ENCODE measurements around the gene ARL5C. TPM values are rescaled to one million over a fixed set of nuclear protein-coding genes. Genes with fewer than 3 reads are reported as not detected.
A peak's percentile ranks its signal among the peaks of the same experiment; 100 is the strongest.

Gene ARL5C
- total RNA-seq, 1 donor from 2014 or later, result not detected

DNA sequence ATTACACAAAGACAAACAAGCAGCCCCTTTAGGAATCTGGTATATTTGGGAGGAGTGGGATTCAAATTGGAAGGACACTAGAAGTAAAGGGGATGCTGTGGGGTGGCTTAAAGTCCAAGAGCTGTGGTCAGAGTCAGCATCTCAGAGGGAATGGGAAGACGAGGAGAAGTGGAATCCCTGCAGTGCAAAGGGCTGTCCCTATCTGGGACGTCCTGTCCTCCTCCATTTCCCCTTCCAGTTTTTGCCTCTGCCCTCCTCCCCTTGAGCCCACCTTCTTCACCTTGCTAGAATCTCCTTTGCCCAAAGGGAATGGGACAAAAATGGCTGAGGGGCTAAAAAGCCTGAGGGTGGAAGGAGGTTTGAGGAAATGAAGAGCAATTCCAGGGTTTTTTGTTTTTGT, 10.3 kb downstream of the ARL5C start:
- no peak overlapping the region for H3K4me3 ChIP-seq
- no peak overlapping the region for H3K27ac ChIP-seq
- peaks cover 17% of the 10 kb centered on the region for H3K4me1 ChIP-seq
- intact Hi-C loops (cut with DNase I), result no loop called here
- H3K9me3 ChIP-seq, result no peaks in the 10 kb centered on the region
- ATAC-seq (no peak), DNase-seq (no peak)
- no peaks in the 10 kb centered on the region for H3K36me3 ChIP-seq
- TF ChIP-seq, protein P1, sequence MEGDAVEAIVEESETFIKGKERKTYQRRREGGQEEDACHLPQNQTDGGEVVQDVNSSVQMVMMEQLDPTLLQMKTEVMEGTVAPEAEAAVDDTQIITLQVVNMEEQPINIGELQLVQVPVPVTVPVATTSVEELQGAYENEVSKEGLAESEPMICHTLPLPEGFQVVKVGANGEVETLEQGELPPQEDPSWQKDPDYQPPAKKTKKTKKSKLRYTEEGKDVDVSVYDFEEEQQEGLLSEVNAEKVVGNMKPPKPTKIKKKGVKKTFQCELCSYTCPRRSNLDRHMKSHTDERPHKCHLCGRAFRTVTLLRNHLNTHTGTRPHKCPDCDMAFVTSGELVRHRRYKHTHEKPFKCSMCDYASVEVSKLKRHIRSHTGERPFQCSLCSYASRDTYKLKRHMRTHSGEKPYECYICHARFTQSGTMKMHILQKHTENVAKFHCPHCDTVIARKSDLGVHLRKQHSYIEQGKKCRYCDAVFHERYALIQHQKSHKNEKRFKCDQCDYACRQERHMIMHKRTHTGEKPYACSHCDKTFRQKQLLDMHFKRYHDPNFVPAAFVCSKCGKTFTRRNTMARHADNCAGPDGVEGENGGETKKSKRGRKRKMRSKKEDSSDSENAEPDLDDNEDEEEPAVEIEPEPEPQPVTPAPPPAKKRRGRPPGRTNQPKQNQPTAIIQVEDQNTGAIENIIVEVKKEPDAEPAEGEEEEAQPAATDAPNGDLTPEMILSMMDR (IDR thresholded peaks at IDR 0.05), result no peak
- peaks cover 6% of the 10 kb centered on the region for H3K27me3 ChIP-seq (ENCODE audit: low read depth)

DNA sequence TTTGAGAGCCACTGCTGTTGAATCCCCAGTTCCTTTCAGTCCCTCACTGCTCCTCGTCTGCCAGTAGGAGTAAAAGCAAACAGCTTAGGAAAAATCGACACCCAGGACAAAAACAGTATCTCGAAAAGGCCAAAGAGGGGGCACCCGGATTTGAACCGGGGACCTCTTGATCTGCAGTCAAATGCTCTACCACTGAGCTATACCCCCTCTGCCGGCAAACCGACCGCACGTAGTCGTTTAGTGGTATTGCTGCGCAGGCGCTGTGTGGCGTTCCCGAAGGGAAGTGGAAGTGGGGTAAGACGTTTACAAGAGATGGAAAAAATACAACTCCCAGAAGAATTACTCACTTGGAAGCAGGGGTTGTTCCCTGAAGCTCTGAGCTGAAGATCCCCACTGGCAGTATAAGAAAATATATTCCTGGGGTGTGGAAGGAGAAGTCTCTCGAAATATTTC, 12.3 kb downstream of the ARL5C start:
- H3K36me3 ChIP-seq, result no peaks in the 10 kb centered on the region
- DNase-seq (peak; percentile 89), ATAC-seq (peak; percentile 89 to 91)
- H3K4me1 ChIP-seq, result peaks cover 18% of the 10 kb centered on the region
- no peaks in the 10 kb centered on the region for H3K9me3 ChIP-seq
- intact Hi-C loops (cut with DNase I), result no loop called here
- peak overlapping the region; percentile 85 for H3K27ac ChIP-seq
- TF ChIP-seq, protein P1 (IDR thresholded peaks at IDR 0.05), result no peak
- peak overlapping the region; percentile 78 for H3K4me3 ChIP-seq
- H3K27me3 ChIP-seq (ENCODE audit: low read depth), result peaks cover 12% of the 10 kb centered on the region

DNA sequence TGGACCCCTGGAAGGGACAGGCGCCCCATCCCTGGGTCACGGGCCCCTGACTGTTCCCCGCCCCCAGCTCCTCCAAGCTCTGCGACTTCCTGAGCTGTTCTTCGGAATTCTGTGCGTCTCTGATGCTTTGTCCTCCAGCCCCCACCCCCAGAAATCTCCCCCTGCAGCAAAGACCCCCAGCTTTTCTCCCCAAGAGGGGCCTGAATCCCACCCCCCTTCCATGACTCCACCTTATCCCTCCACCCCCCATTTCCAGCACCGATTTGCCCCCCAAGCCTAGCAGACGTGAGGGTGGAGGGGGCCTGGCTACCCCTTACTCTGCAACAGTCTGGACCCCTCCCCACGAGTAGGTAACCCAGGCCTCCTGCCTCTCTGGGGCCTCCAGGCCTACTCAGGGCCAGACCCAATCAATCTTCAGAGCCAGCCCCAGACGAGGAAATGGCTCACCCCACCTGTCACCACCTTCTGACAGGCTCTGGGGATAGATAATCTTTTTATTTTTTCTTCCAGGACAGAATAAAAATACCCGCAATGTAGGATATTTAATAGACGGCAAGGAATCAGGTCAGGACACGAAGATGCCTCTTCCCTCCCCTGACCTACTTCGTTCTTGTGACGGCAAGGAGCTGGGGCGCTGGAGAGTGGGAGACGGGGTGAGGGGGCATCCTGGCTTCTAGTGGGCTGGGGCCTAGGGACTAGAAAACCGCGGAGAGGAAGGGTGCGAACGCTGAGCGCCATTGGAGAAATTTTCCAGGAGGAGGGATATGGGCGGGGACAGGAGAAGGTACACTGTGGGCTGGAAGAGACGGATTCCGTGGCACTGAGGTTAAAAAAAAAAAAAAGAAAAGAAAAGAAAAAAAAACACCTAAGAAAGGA, 13.8 kb downstream of the ARL5C start:
- TF ChIP-seq, protein P1 (IDR thresholded peaks at IDR 0.05), result no peak
- intact Hi-C loops (cut with DNase I), result no loop called here
- DNase-seq (no peak), ATAC-seq (peak in 1 of 2 donors; percentile 1)
- Histone ChIP-seq H3K4me1 (peaks cover 18% of the 10 kb centered on the region), H3K9me3 (no peaks in the 10 kb centered on the region), H3K36me3 (no peaks in the 10 kb centered on the region), H3K27ac (peak overlapping the region; percentile 25), H3K27me3 (ENCODE audit: low read depth) (peaks cover 12% of the 10 kb centered on the region), H3K4me3 (peak overlapping the region; percentile 78)

DNA sequence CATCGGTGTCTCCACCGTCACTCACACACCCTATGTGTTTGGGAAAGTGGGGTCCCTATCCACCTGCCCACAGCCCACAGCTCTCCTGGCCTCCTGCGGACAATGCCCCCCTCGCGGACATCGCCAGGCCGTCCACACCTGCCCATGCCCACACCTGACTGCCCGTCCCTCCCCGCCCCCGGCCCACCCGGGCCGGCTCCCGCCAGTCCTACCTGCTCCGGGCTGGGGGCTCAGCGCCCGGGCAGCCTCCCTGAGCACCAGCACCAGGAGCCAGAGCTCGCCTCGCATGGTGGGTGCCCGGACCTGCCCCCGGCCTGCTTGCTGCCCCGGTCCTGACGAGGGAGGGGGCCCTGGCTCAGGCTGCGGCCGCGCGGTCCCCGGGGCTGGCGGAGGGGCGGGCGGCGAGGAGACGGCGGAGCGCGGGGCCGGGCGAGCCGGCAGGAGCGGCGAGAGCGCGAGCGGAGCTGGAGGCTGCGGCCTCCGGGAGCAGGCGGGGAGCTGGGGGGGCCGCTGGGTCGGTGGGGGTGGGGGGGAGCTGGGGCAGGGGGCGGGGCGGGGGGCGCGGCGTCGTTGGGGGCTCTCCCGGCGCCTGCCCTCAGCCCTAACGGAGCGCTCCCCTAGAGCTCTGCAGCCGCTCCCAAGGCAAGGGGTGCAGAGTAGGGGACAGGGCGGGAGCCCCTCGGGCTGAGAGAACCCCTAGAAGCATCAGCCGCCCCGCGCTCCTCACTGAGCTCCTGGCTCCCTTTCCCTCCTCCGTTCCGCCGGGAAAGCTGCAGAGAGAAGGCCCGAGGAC, 14.6 kb downstream of the ARL5C start, which contains the start of gene PLXDC1:
PLXDC1 (minus strand) TSS at position 488 of the 793 bp plus-strand sequence; CDS start at position 288, 200 bp downstream.
- peaks cover 12% of the 10 kb centered on the region for H3K27me3 ChIP-seq (ENCODE audit: low read depth)
- H3K27ac ChIP-seq, result peak within 1 kb of the TSS; percentile 25
- TF ChIP-seq, protein P1 (IDR thresholded peaks at IDR 0.05), result no peak
- intact Hi-C loops (cut with DNase I), result no loop called here
- H3K4me1 ChIP-seq, result peaks cover 18% of the 10 kb centered on the region
- peak within 1 kb of the TSS; percentile 78 for H3K4me3 ChIP-seq
- H3K9me3 ChIP-seq, result no peaks in the 10 kb centered on the region
- no peak for DNase-seq
- no peak for ATAC-seq
- H3K36me3 ChIP-seq, result no peaks in the 10 kb centered on the region

DNA sequence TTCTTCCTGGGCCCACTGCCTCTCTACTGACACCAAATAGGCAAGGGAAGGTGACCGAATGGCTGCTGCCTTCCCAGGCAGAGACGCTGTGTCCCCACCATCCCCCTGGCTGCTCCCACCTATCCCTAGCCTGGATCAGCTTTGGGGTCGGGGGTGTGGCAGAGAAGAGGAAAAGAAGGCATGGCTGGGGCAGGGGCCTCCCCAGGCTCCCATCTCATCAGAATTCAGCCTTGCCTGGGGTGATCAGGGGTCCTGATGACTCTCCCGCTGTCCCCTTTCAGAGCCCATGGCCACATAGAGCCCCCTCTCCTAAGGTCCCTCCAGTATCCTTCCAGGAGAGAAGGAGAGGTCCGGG, 15.2 kb downstream of the ARL5C start:
- intact Hi-C loops (cut with DNase I), result no loop called here
- peaks cover 18% of the 10 kb centered on the region for H3K4me1 ChIP-seq
- no peaks in the 10 kb centered on the region for H3K36me3 ChIP-seq
- no peak overlapping the region for H3K27ac ChIP-seq
- DNase-seq (no peak), ATAC-seq (no peak)
- TF ChIP-seq, protein P1 (IDR thresholded peaks at IDR 0.05), result no peak
- H3K9me3 ChIP-seq, result no peaks in the 10 kb centered on the region
- peak overlapping the region; percentile 78 for H3K4me3 ChIP-seq
- peaks cover 12% of the 10 kb centered on the region for H3K27me3 ChIP-seq (ENCODE audit: low read depth)
